PC-3 (cell line): Measurements from ENCODE around the gene DISC1.

ENCODE experiments used
- EZH2phosphoT487 ChIP-seq: fragments of 300-600 bp; sonication (generic); IDR thresholded peaks from 2 replicates; pipeline ENCODE4 v1.6.1; 2018; ENCODE audit warnings: mild to moderate bottlenecking, antibody characterized with exemption, low read length, borderline replicate concordance
- TF ChIP-seq, protein P1 (sequence below): fragments of 300-600 bp; sonication (generic); conservative IDR thresholded peaks from 2 replicates; pipeline ENCODE4 v1.5.1; 2017; ENCODE audit warnings: antibody characterized with exemption, low read depth, mild to moderate bottlenecking, low read length

DNA sequence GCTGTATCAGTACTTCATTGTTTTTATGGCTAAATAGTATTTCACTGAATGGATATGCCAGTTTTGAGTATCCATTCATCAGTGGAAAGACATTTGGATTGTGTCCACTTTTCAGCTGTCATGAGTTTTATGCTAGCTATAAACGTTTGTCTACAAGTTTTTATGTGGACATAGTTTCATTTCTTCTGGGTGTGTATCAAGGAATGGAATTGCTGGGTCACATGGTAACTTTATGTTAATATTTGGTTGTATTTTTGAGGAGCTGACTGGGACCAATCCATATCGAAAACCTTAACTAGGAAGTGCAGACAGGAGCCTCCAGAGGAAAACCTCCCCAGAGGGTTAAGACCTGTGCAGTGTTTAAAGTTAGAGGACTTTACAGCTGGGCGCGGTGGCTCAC is 31.8 kb upstream of the DISC1 start:
- TF ChIP-seq, protein P1, sequence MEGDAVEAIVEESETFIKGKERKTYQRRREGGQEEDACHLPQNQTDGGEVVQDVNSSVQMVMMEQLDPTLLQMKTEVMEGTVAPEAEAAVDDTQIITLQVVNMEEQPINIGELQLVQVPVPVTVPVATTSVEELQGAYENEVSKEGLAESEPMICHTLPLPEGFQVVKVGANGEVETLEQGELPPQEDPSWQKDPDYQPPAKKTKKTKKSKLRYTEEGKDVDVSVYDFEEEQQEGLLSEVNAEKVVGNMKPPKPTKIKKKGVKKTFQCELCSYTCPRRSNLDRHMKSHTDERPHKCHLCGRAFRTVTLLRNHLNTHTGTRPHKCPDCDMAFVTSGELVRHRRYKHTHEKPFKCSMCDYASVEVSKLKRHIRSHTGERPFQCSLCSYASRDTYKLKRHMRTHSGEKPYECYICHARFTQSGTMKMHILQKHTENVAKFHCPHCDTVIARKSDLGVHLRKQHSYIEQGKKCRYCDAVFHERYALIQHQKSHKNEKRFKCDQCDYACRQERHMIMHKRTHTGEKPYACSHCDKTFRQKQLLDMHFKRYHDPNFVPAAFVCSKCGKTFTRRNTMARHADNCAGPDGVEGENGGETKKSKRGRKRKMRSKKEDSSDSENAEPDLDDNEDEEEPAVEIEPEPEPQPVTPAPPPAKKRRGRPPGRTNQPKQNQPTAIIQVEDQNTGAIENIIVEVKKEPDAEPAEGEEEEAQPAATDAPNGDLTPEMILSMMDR: no peak
- TF ChIP-seq EZH2phosphoT487: no peak
